Muscle layer of colon (tissue), 2 donors: Measurements from ENCODE around the gene TFG.
"Not testable (repeated sequence)": the region's sequence is repeated elsewhere in the genome, so short reads cannot be mapped to it uniquely, and the experiment has no call there.

Source experiments
- H3K27ac ChIP-seq: one replicate; pipeline ENCODE4 v1.7.0; 2013; ENCODE audit warnings: low read depth, mild to moderate bottlenecking, low read length, moderate library complexity
- H3K27me3 ChIP-seq, 2 donors: one replicate each; pipeline ENCODE4 v1.7.0; 2013; ENCODE audit warnings: low read length in 2 of 2, mild to moderate bottlenecking in 2 of 2; ENCODE audit not compliant: insufficient read depth in 2 of 2, control insufficient read depth in 1 of 2
- H3K36me3 ChIP-seq: one replicate; pipeline ENCODE4 v1.7.0; 2013; ENCODE audit warnings: mild to moderate bottlenecking, low read length; ENCODE audit not compliant: insufficient read depth
- H3K4me1 ChIP-seq: one replicate; pipeline ENCODE4 v1.7.0; 2013; ENCODE audit warnings: mild to moderate bottlenecking, low read length; ENCODE audit not compliant: insufficient read depth
- H3K4me3 ChIP-seq, 2 donors: one replicate each; pipeline ENCODE4 v1.7.0; 2013; ENCODE audit warnings: low read length in 2 of 2, low read depth in 1 of 2, mild to moderate bottlenecking in 1 of 2, moderate library complexity in 1 of 2
- H3K9ac ChIP-seq: one replicate; pipeline ENCODE4 v1.7.0; 2013; ENCODE audit warnings: low read length
- H3K9me3 ChIP-seq: one replicate; pipeline ENCODE4 v1.7.0; 2013; ENCODE audit warnings: mild to moderate bottlenecking, low read length
- donor health status: abdominal sarcoma.
- donor health status: Adenocarcinoma of cecum.

Gene TFG

DNA sequence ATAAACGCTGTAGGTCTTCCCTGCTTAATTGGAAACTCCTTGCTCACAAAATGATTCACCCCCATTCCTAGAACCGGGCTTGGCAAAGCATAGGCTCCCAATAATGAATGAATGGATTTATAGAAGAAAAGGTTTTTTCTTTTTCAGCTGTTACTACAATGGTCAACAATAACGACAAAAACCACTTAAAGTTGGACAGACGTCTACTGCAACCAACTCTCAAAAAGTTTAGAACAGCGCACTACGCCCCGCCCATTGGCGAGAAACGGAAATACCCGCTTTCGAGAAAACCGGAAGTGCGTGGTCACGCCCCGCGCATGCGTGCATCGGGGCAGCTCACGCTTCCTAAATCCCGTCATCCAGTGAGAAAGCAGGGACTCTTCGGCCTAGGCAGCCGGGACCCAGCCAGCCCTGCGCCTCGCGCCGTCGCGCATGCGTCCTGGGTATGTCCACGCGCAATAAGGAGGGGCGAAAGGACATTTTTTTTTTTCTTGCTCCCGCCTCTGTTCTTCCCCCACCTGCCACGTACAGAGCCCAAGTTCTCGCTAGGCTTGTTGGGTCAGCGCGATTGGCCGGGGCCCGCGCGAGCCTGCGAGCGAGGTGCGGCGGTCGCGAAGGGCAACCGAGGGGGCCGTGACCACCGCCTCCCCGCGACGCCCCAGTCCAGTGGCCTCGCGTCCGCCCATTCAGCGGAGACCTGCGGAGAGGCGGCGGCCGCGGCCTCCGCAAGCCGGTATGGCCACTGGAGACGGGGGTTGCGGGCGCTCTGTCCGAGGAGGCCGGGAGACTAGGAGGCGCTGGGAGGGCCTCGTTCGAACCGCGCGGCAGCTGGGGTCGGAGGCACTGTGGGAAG, at the start of gene TFG:
Gene TFG, plus strand, starts transcription at position 506 of the 853 bp plus-strand sequence. CDS start 4,192 bp downstream, outside the sequence.
- peak within 1 kb of the TSS; percentile 96 for H3K27ac ChIP-seq
- peak within 1 kb of the TSS; percentile 82 for H3K9ac ChIP-seq
- H3K4me1 ChIP-seq: peaks cover 35% of the 10 kb centered on the region
- H3K36me3 ChIP-seq: no peaks in the 10 kb centered on the region
- H3K9me3 ChIP-seq: no peaks in the 10 kb centered on the region
- no peaks in the 10 kb centered on the region for H3K27me3 ChIP-seq
- H3K4me3 ChIP-seq: peak within 1 kb of the TSS; percentile 67 to 85

DNA sequence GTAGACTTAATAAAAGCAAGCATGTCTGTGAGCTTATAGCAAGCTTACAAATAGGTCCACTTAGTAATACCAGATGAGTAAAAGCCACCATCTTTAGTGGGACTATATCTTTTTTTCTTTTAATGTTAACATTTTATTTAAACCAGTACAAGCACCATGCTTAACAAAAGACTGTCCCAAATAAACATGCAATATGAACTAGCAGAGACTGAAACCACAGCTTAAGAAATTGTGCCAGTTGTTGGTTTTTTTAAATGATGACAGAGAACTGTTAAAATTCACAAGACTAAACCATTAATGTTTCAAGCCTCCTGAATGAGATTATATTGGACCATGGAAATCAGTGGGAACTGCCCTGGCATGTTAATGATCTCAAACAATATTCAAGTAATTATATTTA, 48.0 kb upstream of the TFG start:
- H3K27ac ChIP-seq, H3K36me3 ChIP-seq, H3K4me1 ChIP-seq, H3K9me3 ChIP-seq, H3K27me3 ChIP-seq, H3K9ac ChIP-seq, H3K4me3 ChIP-seq: not testable (repeated sequence)

DNA sequence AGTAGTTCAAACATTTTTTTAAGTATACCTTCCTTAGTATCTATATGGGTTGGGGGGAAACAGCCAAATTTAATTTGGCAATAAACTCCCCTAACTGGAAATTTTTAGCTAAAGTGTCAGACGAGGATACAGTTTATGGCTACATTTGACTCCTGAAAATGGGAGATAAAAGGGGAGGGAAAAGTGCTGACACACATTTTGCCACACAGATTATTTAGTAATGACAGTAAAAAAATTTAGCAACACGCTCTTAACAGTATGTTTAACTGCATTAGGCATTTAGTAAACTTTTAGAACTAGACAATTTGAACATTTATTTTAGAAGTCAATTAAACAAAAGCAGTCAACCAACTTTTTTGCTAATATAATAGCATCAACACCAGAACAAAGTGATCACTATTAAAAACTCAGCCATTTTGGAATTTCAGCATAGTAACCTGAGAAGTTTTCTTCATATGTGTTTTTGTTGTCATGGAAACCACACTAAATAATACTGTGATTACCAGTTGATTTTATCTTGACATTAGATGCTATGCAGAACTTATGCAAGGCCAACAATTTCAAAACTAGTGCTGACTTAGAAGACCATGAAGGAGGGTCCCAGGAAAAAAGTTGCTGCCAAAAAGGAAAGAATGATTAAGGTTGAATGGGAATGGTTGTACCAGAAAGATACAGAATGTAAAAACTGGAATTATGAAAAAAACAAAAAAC, 47.0 kb upstream of the TFG start:
- Histone ChIP-seq H3K4me3 (no peak overlapping the region), H3K27me3 (no peaks in the 10 kb centered on the region), H3K36me3 (no peaks in the 10 kb centered on the region), H3K27ac (no peak overlapping the region), H3K4me1 (no peaks in the 10 kb centered on the region), H3K9ac (no peak overlapping the region), H3K9me3 (no peaks in the 10 kb centered on the region)

DNA sequence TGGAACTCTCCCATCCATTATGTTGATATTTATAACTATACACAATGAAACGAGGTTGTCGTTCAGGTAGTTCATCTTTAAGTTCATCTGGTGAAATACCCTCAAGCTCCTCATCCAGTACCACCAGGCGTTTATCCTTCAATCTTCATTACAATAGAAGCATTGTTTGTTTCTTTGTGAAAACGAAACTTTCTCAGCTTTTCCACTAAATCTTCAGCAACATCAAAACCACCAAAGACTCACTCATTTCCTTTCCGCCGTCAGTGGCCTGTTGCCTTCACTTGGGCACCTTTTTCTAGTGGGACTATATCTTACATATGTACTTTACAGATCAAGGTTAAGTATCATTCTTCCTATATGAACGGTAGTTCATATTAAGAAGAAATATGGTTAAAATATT, 44.1 kb upstream of the TFG start:
- Histone ChIP-seq H3K27ac (no peak overlapping the region), H3K36me3 (no peaks in the 10 kb centered on the region), H3K27me3 (no peaks in the 10 kb centered on the region), H3K4me1 (no peaks in the 10 kb centered on the region), H3K9me3 (no peaks in the 10 kb centered on the region), H3K4me3 (no peak overlapping the region), H3K9ac (no peak overlapping the region)

DNA sequence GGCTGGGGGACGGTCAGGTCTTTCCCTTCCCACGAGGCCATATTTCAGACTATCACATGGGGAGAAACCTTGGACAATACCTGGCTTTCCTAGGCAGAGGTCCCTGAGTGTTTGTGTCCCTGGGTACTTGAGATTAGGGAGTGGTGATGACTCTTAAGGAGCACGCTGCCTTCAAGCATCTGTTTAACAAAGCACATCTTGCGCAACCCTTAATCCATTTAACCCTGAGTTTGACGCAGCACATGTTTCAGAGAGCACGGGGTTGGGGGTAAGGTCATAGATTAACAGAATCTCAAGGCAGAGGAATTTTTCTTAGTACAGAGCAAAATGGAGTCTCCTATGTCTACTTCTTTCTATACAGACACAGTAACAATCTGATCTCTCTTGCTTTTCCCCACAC, 42.6 kb upstream of the TFG start:
- H3K27me3 ChIP-seq, H3K36me3 ChIP-seq, H3K9ac ChIP-seq, H3K4me1 ChIP-seq, H3K27ac ChIP-seq, H3K9me3 ChIP-seq, H3K4me3 ChIP-seq: not testable (repeated sequence)

DNA sequence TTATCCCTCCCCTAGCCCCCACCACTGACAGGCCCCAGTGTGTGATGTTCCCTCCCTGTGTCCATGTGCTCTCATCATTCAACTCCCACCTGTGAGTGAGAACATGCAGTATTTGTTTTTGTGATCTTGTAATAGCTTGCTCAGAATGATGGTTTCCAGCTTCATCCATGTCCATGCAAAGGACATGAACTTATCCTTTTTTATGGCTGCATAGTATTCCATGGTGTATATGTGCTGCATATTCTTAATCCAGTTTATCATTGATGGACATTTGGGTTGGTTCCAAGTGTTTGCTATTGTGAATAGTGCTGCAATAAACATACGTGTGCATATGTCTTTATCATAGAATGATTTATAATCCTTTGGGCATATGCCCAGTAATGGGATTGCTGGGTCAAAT, 42.0 kb upstream of the TFG start:
- H3K9ac ChIP-seq, H3K36me3 ChIP-seq, H3K4me3 ChIP-seq, H3K27ac ChIP-seq, H3K27me3 ChIP-seq, H3K9me3 ChIP-seq, H3K4me1 ChIP-seq: not testable (repeated sequence)

DNA sequence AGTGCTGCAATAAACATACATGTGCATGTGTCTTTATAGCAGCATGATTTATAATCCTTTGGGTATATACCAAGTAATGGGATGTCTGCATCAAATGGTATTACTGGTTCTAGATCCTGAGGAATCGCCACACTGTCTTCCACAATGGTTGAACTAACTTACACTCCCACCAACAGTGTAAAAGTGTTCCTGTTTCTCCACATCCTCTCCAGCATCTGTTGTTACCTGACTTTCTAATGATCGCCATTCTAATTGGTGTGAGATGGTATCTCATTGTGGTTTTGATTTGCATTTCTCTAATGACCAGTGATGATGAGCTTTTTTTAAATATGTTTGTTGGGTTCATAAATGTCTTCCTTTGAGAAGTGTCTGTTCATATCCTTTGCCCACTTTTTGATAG, 38.3 kb upstream of the TFG start:
- not testable (repeated sequence) for H3K4me3 ChIP-seq, H3K9ac ChIP-seq, H3K9me3 ChIP-seq, H3K27me3 ChIP-seq, H3K36me3 ChIP-seq, H3K4me1 ChIP-seq, H3K27ac ChIP-seq

DNA sequence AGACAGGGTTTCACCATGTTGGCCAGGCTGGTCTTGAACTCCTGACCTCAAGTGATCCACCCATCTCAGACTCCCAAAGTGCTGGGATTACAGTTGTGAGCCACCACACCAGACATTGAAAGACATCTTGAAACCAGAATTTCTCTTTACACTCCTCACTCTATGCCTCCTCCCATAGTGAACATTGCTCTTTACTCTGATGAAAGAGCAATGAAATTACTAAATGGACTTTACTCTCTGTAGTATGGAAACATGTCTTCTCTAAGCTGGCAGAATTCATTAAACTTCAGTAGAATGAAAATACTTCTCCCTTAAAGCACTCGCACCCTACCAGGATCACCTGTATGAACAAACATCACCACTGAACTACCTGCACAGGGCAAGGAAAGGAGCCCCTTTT, 27.8 kb upstream of the TFG start:
- no peaks in the 10 kb centered on the region for H3K36me3 ChIP-seq
- no peaks in the 10 kb centered on the region for H3K4me1 ChIP-seq
- H3K9me3 ChIP-seq: no peaks in the 10 kb centered on the region
- no peaks in the 10 kb centered on the region for H3K27me3 ChIP-seq
- H3K9ac ChIP-seq: no peak overlapping the region
- H3K27ac ChIP-seq: no peak overlapping the region
- no peak overlapping the region for H3K4me3 ChIP-seq

DNA sequence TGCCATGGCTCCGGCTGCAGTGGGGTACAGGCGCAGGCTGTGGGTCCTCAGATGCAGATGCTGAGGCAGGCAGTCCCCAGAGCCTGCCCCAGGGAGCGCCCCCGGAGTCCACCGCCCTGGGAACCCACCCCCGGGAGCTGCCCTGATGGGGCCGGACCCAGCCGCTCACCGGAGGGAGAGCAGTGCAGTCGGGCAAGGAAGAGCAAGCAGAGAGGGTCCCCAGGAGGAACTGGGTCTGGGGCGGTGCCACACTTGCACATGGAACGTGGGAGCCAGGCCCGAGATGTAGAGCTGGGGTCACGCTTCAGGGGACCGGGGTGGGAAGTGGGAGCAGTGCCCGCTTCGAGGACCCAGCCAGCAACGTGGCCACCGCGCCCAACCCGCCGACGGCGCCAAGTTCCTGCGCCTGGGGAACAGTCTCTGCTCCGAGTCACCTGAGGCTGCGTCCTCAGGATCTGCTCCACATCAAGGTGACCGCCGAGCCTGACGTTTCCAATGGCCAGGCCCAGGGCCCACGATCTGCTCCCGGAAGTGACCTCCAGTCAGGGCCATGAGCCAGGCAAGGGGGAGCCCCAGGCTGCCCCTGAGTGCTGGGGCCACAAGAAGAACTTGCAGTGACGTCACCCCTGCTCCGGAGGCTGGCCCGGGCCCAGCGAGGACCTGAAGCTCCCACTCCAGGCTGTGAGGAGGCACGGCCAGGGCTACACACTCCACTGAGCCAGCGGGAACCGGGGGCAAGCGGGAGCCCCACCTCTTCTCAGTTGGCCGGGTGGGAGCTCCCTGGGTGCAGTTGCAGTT, 27.0 kb upstream of the TFG start:
- Histone ChIP-seq H3K27me3 (no peaks in the 10 kb centered on the region), H3K4me3 (no peak overlapping the region), H3K4me1 (no peaks in the 10 kb centered on the region), H3K9me3 (no peaks in the 10 kb centered on the region), H3K27ac (no peak overlapping the region), H3K36me3 (no peaks in the 10 kb centered on the region), H3K9ac (no peak overlapping the region)

DNA sequence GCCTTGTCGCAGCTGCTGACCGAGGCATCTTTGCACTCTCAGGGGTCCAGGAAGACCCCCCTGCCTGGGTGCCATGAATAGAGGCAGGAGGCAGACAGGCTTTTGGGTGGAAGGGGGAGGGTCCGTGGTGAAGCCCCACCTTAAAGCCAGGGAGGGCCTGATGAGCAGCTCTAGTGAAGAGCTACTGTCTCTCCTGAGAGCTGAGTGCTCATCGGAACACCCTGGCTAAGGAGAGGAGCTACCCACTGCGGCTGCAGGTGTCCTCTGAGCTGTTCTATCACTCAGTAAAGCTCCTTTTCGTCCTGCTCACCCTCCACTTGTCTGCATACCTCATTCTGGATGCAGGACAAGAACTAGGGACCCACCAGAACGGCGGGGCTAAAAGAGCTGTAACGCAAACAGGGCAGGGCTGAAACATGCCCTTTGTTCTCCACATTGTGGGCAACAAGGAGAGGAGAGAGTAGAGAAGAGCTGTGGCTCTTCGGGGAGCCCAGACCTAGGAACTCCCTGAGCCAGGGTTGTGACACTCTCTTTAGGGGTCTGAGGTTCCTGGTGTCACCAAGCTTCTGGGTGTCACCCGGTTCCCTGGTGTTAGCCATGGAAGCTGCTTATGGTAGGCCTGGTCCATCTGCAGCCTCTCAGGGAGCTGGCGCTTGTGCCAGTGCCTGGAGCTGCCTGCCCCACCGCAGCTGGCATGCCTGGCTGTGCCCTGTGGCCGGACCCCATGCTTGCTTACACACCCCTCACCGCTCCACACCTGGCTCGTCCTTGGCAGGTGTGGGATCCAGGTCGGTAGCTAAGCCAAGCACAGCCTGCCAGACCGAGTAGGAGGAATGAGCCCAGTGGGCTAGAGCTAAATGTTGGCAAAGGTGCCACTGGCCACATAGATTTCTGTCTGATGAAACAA, 26.2 kb upstream of the TFG start:
- Histone ChIP-seq H3K4me1 (no peaks in the 10 kb centered on the region), H3K9ac (no peak overlapping the region), H3K27ac (no peak overlapping the region), H3K36me3 (no peaks in the 10 kb centered on the region), H3K9me3 (no peaks in the 10 kb centered on the region), H3K4me3 (no peak overlapping the region), H3K27me3 (no peaks in the 10 kb centered on the region)

DNA sequence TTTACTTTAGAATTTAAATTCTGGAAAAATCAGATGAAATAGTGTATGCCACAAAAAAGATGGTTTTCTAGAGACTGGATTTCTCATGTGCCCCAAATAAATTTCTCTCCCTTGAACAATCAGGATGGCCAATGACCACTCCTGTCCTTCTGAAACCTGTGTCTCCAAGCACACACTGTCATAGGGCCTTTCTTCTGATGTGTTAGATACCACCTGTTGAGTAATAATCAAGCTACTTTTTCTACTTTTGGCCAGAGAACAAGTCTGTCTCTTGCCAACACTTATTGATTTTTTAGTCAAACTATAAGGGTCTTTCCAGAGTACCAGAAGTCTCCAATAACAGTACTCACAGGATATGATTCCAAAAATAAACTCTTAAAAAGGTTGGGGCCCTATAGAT, 16.1 kb upstream of the TFG start:
- Histone ChIP-seq H3K9me3 (no peaks in the 10 kb centered on the region), H3K27ac (no peak overlapping the region)

More for the DNA sequence above, 16.1 kb upstream of the TFG start:
- Histone ChIP-seq H3K4me1 (no peaks in the 10 kb centered on the region), H3K36me3 (no peaks in the 10 kb centered on the region), H3K4me3 (no peak overlapping the region), H3K9ac (no peak overlapping the region), H3K27me3 (peaks cover 0 to 7% of the 10 kb centered on the region in 2 donors)
